BJ (cell line): ENCODE data around the gene TMEM141. TPM values are rescaled to one million over a fixed set of nuclear protein-coding genes. Genes with fewer than 3 reads are reported as not detected.
A peak's percentile ranks its signal among the peaks of the same experiment; 100 is the strongest.

Source experiments
- CTCF ChIA-PET: fragments of 350-600 bp; formaldehyde crosslinking; extraction: SDS; loops from one replicate; lab custom pipeline; 2021; ENCODE audit warnings: antibody characterized with exemption, inconsistent platforms; lab: Yijun Ruan, JAX
- POLR2A ChIA-PET: fragments of 300-600 bp; sonication (Branson Sonifier 250); formaldehyde crosslinking; extraction: SDS; loops from one replicate; lab custom pipeline; 2021; ENCODE audit warnings: antibody characterized with exemption; lab: Charles Lee
- DNase-seq: peaks from one replicate; pipeline ENCODE4 v3.0.0-alpha.2; 2011; ENCODE audit warnings: low read depth
- H3K27me3 ChIP-seq: 2 replicates; pipeline ENCODE4 v1.6.0; 2011; ENCODE audit warnings: low read length; ENCODE audit not compliant: control insufficient read depth, insufficient read depth
- H3K36me3 ChIP-seq: 2 replicates; pipeline ENCODE4 v1.5.1; 2011; ENCODE audit warnings: low read length; ENCODE audit not compliant: control insufficient read depth, insufficient read depth
- H3K4me3 ChIP-seq: 2 replicates; pipeline ENCODE4 v1.5.1; 2011; ENCODE audit warnings: low read depth, mild to moderate bottlenecking, control low read depth, low read length
- polyA plus RNA-seq: library from polyadenylated mRNA; depleted of rRNA; stranded (reverse); fragments of >200 nt; gene quantifications from 2 replicates; pipeline ENCODE4 v1.2.3, GENCODE V29; 2011
- TF ChIP-seq, protein P1 (sequence below): IDR thresholded peaks from 2 replicates; pipeline ENCODE4 v1.5.1; 2011; ENCODE audit warnings: low read depth, mild to moderate bottlenecking, control low read depth, inconsistent platforms, low read length, moderate library complexity; ENCODE audit not compliant: insufficient read depth

TMEM141 gene
- polyA plus RNA-seq, 1 experiment: 51.5 TPM

DNA sequence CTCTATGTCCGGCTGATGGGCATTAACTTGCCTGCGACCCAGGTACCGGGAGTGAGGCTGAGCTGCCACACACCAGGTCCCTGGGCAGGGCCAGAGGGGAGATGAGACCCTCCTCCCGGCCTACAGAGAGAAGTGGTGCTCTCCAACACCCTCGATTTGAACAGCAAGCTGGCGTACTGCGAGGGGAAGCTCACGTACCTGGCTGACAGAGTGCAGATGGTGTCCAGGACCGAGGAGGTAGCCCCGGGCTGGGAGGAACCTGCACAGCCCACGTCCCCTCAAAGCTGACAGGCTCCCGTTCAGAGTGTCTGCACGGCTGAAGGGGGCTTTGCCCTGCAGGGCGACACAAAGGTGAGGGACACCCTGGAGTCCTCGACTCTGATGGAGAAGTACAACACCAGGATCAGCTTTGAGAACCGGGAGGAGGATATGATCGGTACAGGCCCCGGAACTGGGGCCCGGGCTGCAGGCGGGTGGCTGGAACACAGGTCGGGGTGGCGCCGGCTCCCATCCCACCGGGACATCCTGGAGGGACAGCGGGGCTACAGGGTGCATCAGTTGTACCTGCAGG lies 15.6 kb downstream of the TMEM141 start:
- DNase-seq: no peak
- Histone ChIP-seq H3K27me3 (peaks cover 2% of the 10 kb centered on the region), H3K4me3 (peak overlapping the region; percentile 88), H3K36me3 (no peaks in the 10 kb centered on the region; the same call in 1 of the 2 replicates)
- TF ChIP-seq, protein P1, sequence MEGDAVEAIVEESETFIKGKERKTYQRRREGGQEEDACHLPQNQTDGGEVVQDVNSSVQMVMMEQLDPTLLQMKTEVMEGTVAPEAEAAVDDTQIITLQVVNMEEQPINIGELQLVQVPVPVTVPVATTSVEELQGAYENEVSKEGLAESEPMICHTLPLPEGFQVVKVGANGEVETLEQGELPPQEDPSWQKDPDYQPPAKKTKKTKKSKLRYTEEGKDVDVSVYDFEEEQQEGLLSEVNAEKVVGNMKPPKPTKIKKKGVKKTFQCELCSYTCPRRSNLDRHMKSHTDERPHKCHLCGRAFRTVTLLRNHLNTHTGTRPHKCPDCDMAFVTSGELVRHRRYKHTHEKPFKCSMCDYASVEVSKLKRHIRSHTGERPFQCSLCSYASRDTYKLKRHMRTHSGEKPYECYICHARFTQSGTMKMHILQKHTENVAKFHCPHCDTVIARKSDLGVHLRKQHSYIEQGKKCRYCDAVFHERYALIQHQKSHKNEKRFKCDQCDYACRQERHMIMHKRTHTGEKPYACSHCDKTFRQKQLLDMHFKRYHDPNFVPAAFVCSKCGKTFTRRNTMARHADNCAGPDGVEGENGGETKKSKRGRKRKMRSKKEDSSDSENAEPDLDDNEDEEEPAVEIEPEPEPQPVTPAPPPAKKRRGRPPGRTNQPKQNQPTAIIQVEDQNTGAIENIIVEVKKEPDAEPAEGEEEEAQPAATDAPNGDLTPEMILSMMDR: no peak
- ChIA-PET CTCF (interaction anchor here (1.1 to 3.0 kb wide), 7 partner anchors 13 to 261 kb away, joined by 3 to 10 read pairs (median 6); partner anchors contain the start of genes AJM1 and TMEM141), POLR2A (no interaction called here)

DNA sequence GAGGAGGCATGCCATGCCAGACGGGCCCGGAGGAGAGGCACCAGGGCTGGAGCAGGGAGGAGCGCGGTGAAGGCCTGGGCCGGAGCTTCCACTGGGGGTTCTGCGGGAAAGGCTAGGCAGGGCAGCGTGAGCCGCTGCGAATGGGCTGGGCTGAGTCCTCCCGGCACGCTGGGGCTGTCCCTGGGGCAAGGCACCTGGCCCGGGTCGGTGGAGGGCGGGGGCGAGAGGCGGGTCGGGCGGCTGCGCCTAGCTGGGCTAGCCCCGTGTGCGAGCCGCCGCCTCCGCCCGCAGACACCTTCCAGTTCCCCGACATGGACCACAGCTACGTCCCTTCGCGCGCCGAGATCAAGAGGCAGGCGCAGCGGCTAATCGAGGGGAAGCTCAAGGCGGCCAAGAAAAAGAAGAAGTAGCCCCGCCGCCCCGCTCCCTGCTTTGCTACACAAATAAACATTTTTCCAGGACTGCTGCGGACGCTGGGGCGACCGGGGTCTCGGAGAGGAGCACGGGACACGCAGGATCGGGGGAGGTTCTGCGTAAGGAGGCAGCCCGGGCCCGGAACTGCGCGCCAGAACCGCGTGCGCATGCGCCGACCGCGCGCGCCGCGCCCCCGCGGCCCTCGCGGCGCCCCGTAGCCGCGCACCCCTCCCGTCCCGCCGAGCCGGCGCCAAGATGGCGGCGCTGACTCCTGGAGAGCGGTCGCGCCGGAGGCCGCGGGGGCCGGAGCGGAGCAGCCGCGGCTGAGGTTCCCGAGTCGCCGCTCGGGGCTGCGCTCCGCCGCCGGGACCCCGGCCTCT lies 16.3 kb downstream of the TMEM141 start, which contains the start of gene RABL6:
TSS of gene RABL6 (plus strand) at position 668 of the 794 bp plus-strand sequence. CDS start 249 bp downstream, outside the sequence.
- POLR2A ChIA-PET: no interaction called here

DNA sequence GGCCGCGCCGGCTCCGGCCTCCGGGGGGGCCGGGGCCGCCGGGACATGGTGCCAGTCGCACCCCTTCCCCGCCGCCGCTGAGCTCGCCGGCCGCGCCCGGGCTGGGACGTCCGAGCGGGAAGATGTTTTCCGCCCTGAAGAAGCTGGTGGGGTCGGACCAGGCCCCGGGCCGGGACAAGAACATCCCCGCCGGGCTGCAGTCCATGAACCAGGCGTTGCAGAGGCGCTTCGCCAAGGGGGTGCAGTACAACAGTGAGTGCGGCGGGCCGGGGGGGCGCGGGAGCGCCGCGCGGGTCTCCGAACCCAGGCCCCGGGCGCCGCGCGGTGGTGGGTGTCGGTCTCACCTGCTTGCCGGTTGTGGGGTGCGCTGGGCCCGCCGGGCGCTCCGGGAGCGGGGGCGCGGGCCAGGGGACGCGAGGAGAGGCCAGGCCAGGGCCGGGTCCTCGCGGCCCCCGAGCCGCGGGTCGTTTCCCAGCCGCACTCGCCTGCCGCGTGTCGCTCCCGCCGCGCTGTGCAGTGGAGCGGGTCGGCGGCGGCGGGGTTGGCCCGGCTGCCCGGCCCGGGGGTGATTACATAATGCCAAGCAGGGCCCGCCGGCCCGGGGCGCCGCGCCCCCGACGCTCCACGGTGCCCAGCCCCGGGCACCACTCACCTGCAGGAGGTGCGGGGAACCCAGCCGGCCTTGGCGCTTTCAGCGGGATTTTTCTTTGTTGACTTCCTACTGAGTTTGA lies 17.1 kb downstream of the TMEM141 start:
- H3K36me3 ChIP-seq: peaks cover 5% of the 10 kb centered on the region
- ChIA-PET POLR2A (no interaction called here), CTCF (interaction anchor here (0.7 to 3.2 kb wide), 6 partner anchors 16 to 221 kb away, joined by 3 to 10 read pairs (median 8); partner anchors contain the start of genes AJM1 and TMEM141)
- TF ChIP-seq, protein P1: no peak
- peak overlapping the region; percentile 88 for H3K4me3 ChIP-seq
- DNase-seq: no peak
- H3K27me3 ChIP-seq: no peaks in the 10 kb centered on the region

More for the DNA sequence above, 16.3 kb downstream of the TMEM141 start, which contains the start of gene RABL6:
- H3K4me3 ChIP-seq: peak within 1 kb of the TSS; percentile 88
- H3K27me3 ChIP-seq: peaks cover under 1% of the 10 kb centered on the region
- TF ChIP-seq, protein P1: no peak
- CTCF ChIA-PET: interaction anchor here (1.1 to 3.0 kb wide), 5 partner anchors 15 to 222 kb away, joined by 4 to 10 read pairs (median 7); partner anchors contain the start of genes AJM1 and TMEM141
- DNase-seq: no peak
- no peaks in the 10 kb centered on the region; the same call in 1 of the 2 replicates for H3K36me3 ChIP-seq

DNA sequence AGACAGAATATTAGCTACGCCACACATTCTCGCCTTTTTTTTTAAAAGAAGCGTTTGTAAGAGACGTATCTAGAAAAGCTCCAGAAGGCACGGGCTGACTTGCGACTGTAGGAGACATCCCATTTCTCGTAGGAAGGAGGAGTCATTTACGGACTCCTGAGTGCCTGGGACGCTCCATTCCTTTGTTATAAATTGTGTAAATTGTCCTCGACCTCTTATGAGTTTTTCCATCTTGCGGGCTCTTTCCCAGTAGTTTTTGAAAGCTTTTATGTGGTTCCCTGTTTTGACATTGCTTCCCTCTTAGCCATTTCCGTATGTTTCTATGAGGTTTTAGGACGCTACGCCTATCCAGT lies 17.6 kb downstream of the TMEM141 start:
- Histone ChIP-seq H3K4me3 (peak overlapping the region; percentile 88), H3K36me3 (peaks cover 5% of the 10 kb centered on the region), H3K27me3 (no peaks in the 10 kb centered on the region)
- CTCF ChIA-PET: interaction anchor here (0.7 to 3.2 kb wide), 5 partner anchors 16 to 221 kb away, joined by 3 to 9 read pairs (median 7); partner anchors contain the start of genes AJM1 and TMEM141
- DNase-seq: no peak
- TF ChIP-seq, protein P1: no peak
- POLR2A ChIA-PET: no interaction called here
